GM18861 (cell line): ENCODE data around the gene PROP1.
A peak's percentile ranks its signal among the peaks of the same experiment; 100 is the strongest.
"Not testable (repeated sequence)": the region's sequence is repeated elsewhere in the genome, so short reads cannot be mapped to it uniquely, and the experiment has no call there.

Source experiments
- ATAC-seq: cut with Tn5 transposase; IDR thresholded peaks from one replicate; pipeline ENCODE4 v1.9.1; 2021; ENCODE audit not compliant: unreplicated experiment

Gene PROP1

DNA sequence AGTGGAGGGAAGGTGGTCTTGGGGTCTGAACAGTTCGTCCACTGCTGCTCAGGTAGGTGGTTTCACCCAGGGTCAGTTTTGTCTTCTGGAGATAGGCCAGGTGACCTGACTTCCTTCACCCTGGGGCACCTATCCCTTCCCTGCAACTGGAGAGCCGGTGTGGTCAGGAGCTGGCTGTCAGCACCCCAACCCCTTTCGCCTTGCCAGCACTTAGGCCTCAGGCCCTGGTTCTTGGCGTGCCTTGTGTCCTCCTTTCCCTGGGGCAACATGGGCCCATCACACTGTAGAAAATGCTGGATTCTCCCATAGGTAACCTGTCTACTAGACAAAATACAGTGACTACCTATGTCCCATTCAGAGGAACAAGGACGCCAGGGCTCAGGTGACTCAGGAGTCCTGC, 13.1 kb downstream of the PROP1 start:
- ATAC-seq, result no peak

DNA sequence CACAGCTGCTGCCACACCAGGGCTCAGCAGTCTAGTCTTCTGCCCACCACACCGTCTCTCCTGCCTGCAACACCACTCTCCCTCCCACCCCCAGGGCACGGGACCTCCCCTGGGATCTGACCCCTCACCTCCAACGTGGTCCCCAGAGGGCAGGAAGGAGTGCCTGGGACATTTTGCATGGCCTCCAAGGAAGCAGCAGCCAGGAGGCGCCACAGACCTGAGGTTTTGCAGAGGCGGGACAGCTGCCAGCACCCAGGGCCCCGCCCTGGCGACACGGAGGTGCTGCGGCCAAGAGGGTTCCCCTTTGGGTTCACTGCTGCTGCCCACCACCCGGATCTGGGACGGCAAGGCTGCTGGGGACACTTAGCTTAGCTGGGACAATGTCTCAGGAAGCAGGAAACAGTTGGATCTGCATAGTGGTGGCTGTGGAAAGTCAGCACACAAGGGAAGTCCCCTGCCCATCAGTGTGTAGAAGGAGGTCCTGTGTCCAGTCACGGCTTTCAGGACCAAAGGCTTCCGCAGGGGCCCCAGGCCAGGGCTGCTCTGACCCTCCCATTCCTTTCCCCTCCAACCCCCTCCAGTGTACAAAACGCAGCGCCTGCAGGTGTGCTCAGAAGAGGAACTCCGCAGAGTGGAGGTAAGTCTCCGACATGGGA, 13.8 kb downstream of the PROP1 start:
- ATAC-seq, result no peak

DNA sequence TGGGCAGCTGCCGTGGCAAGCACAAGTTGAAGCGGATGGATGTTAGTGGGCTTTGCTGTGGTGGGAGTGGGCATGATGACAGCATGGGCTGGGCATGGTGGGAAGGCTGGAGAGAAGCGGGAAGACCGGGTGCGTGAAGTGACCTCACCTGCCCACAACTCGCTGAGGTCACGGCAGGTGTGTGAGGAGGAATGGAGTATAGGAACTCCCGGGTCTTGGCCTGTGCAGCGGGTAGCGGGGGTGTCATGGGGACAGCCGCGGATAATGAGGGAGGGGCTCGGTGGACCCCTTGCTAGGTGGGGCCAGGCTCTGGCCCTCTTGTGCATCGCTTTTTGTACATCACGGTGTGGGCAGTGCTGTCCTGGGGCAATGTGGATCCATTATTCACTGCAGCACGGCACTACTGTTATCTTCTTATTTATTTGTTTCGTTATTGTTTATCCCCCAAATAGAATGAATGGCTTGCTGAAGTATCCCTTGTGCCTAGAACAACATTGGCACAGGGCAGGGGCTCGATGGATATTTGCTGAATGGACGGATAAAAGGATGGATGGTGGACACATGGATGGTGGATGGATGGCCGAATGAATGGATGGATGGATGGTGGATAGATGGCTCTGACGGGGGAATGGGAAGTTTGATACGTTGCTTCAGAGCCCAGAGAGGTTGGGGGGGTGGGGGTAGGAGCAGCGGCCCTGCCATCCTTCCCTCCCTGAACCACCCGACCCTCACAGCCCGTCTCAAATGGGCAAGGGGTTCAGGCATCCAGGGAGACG, 14.6 kb downstream of the PROP1 start:
- ATAC-seq, result no peak

DNA sequence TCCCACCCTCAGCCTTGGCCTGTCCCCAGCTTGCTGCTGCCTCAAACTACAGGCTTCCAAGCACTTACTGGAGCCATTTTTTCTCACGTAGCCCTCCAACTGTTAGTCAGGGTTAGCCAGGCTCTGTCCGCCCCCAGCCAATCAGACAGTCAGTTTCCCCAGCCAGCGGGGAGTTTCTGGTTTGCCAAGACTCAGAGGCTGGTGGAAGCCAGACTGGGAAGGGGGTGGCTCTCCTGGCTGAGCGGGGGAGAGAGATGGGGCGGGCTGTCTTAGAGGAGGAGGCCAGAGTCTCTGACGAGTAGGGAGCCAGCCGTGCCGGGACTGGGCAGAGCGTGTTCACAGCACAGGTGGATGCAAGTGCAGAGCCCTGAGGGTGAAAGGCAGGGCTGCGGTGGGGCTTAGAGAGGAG, 15.3 kb downstream of the PROP1 start:
- ATAC-seq, result no peak

DNA sequence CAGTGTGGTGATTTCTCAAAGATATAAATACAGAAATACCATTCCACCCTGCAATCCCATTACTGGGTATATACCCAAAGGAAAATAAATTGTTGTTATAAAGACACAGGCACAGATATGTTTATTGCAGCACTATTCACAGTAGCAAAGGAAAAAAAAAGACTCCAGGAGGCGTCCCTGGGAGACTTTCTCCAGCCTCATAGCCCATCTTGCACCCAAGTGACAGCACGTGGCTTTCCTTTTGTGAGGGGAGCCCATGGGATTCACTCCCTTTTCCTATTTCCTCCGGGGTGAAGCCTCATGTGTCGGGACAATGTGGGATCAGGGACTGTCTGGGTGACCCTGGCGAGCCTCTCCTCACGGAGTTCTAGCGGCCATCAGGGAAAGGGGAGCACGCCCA, 18.4 kb downstream of the PROP1 start:
- not testable (repeated sequence) for ATAC-seq

DNA sequence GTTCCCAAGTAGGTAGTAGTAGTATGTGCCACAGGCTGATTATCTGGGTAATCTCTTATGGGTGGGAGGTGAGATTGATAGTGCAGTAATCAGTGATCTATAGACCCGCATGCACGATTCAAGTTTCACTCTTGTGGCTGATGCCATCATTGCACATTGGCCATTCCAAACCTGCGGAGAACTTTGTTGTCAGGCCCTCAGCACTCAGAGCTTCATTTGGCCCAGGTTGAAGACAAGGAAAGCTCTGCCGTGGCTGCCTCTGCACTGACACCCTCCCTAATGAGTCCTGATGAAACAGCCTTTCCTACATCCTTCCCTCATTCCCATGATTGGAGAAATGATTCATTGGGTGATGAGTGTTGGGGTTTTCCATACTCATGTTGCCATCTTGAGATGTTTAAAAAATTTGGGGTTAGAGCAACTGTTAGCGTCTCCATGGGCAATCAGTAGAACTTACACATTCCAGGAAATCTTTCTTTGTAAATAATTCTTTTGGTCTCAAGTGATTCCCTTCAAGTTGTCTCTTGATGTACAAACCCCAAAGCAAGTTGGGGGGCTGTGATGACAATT, 22.9 kb downstream of the PROP1 start:
- ATAC-seq, result no peak

DNA sequence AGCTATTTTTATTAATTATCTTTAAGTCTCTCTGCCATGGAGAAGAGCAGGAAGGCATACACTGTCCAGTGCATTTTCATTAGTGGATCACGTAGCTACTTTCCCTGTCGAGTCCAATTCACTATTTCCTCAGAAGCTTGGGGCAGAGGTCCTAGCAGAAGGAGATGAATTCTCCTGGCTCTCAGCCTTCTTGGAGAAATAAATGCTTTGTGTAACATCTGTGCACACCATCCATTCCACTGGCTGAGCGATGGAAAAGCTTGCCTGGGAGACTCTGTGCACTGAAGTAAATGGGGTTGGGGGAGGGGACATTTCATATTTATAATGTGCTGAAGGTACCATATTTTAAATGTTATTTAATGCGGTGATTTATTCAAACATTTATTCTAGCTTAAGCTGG, 23.4 kb downstream of the PROP1 start:
- no peak for ATAC-seq

DNA sequence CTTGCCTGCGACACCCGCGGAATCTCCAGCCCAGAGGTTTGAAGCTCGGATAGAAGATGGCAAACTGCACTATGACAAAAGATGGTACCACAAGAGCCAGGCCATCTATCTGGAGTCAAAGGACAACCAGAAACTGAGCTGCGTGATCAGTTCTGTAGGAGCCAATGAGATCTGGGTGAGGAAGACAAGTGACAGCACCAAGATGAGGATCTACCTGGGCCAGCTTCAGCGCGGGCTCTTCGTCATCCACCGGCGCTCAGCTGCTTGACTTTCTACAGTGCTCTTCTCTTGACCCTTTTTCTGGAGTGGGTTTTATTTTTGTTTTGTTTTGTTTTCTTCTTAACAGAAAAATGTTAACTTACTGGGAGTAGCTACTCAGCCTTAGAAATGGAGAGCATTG, 24.0 kb downstream of the PROP1 start:
- not testable (repeated sequence) for ATAC-seq

DNA sequence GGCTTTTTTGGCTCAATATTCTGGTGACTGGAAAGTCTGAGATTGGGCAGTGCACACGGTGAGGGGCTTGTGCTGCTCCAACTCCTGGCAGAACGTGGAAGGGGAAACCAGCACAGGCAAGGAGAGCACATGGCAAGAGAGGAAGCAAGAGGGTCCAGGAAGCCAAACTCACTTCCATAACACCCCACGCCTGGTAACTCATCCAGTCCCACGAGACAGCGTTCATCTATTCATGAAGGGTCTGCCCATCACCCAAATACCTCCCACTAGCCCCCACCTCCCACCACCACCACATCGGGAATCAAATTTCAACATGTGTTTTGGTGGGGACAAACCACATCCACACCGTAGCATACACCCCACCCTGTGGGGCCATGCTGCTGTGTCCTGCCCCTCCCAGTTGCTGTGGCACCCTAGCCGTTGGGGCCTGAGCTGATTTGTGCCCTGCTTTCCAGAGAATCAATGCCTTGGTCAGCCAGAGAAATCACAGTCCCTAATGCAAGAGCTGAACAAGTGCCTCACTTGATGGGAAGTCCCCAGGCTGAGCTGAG, 27.3 kb downstream of the PROP1 start:
- no peak for ATAC-seq

DNA sequence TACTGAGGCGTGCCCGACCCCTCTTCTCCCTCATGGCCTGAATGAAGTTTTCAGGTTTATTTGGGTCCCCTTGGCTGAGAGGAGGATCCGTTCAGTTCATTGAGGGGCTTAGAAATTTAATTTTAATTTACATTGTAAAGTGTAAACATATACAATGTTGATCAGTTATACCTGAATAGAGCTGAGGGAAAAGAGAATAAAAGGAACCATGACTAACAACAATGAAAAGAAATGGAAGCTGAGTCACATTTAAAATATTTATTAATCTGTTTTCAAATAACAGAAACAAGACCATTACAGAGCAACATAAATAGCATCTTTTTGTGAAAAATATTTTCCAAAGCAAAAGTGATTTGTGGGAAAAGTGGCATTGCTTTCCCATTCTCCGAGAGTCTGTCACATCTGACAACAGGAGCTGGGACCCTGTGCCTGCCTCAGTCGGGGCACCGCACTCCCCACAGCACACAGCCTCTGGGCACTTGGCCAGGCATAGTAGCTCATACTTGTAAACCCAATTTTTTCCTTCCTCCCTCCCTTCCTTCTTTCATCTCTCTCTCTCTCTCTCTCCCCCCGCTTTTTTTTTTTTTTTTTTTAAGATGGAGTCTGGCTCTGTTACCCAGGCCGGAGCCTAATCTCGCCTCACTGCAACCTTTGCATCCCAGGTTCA, 28.7 kb downstream of the PROP1 start:
- no peak for ATAC-seq

DNA sequence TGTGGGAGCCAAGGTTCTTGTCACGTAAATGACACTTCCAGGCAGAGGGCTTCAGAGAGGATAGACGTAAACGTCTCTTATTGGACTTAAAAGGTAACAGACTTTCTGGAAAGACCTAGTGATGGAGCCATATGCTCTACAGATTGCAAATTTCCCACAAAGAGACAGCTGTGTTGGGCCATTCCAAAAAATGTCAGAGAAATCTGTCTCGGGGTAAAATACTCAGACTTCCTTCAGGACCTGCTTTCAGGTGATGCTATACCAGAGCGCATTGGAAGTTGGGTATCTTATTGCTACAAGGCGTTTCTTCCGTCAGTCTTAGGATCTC, 29.2 kb downstream of the PROP1 start:
- ATAC-seq, result no peak

DNA sequence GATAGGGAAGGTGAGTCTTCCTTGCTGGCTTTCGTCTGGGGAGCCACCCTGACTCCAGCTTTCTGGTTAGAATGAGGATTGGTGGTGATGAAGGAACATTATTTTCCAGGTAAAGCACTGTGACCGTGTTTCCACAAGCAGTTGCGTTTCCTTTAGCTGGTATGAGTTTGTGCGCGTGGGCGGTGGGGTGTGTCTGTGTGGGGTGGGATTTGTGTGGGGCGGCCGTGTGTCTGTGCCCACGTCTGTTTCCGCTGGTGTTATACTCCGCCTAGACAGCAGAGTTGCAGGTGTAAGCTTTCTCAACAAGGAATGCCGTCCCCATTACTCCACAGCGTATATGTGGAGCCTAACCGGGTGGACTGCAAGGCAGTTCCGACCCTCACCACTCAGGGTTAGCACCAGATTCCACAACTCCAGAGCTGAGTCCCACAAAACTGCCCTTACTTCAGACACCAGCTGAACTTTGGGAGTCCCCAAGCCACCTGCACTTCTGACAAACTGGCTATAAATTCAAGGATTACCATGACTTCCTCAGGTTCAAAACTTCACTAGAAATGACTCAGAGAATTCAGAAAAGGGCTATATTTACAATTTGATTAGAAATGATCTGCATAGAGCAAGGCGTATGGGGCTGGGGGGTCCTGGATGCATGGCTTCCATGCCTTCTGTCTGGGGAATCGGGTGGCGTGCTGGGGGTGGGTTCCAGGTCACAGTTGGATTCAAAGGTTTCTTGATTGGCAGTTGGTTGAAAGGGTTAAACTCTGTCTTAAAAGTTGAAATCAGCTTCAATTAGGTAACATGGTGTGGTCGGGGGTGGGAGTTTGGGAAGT, 29.8 kb downstream of the PROP1 start:
- ATAC-seq, result no peak

DNA sequence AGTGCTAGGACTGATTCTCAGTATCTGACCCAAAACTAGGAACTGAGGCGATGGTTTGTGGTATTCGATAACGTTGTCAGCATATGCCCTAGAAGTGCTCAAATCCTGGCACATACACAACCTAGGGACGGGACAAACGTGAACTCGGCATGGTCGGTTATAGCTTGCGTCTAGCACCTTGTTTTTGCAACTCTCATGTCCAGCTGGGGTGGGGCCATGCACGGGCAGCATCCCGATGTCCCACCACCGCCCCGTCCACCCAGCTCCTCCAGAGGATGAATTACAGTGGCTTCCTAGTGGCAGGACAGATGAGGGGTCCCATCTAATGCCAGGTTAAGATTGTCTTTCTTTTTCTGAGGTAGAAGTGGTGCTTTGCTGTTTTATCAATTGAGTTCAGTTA, 31.6 kb downstream of the PROP1 start:
- ATAC-seq, result no peak

DNA sequence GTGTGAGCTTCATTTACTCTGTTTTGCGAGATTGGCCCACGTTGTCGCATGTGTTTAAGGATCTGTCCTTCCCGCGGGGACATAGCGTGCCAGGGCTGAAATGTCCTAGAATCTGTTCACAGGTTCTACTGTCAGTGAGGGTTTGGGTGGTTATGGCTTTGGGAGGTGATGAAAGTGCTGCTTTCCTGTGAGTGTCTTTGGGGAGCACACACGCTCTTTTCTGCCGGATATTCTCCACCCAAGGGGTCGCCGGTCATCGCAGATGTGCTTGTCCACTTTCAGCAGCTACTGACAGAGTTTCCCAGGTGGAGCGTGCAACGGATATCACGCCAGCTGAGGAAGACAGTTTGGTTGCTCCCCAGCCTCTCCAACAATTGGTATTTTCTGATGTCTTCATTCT, 32.1 kb downstream of the PROP1 start:
- ATAC-seq, result no peak

DNA sequence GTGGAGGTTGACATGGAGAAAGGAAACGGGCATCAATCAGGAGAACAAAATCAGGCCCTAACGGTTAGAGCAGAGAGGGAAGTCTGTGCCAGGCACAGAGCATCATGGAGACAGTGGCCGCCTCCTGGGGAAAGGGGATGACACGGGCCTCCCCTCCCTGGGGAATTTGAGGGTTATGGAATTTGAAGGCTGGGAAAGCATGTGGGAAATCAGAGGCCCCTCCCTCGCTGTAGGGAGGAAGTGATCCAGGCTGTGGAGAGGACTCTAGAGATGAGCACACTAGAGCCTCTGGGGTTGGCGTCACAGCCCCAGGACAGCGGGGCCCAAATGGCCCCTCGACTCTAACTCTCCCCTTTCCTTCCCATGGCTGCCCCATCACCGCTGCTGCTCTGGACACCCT, 36.7 kb downstream of the PROP1 start:
- ATAC-seq, result no peak

DNA sequence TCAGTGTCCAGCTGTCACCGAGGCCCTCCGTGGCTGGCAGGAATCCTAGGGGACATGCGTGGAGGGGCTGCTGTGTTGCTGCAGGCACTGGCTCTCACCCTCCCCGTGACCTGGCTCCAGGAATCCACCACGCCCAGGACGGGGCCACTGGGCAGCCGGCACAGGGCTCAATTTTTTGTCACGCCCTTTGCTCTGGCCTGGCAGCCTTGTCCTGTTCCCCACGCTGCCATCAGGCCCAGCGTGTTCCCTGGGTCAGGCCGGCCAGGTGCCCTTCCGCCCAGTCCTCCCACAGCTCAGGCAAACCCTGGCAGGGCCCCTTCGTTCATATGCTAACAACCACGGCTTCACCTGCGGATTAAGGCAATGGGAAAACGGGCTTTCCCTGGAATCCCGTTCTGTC, 37.3 kb downstream of the PROP1 start:
- no peak for ATAC-seq

DNA sequence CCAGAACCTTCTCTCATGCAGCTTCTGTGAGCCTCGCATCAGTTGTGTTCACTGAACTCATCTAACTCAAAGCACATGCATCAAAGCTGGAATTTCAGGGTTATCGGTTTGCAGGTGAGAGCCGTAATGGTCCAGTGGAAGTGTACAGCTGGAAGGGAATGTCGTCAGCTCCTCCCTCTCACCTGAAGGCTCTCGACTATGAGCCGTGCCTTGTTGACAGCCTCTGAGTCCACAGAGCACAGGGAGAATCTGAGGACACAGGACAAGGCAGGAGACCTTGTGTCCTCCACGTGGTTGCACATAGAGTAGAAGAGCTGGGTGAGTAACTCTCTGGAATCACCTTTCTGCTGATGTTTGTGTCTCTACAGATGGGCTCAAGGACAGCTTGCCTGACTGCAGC, 38.8 kb downstream of the PROP1 start:
- ATAC-seq, result no peak

DNA sequence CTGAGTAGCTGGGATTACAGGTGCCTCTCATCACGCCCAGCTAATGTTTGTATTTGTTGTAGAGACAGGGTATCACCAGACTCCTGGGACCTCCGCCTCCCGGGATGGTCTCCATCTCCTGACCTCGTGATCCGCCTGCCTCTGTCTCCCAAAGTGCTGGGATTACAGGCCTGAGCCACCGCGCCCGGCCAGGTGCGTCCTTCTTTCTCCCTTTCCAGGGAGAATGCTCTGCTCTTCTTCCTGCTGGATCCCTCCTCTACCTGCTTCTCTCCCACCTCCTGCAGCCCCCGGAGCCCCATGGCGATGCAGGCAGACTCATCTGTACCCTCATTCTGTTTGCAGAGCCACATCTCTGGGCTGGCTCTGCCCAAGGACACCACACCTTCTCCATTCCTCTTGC, 42.9 kb downstream of the PROP1 start:
- ATAC-seq, result not testable (repeated sequence)

DNA sequence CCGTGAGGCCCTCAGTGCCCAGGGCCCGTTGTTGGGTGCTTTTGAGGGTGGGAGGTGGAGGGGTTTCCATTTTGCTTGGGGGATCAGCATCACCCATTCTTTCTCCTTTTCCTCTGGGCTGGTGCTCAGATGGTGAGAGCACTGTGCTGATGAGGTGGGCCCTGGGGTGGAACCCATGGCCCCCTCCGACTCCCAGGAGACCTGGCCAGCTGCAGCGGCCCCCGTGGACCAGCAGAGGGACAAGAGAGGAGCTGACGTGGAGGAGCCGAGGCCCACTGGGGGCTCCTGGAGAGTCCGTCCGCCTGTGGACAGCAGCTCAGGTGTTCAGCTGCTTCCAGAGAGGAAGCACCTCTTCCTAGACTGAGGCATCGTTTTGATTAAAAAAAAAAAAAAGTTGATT, 46.4 kb downstream of the PROP1 start:
- not testable (repeated sequence) for ATAC-seq

DNA sequence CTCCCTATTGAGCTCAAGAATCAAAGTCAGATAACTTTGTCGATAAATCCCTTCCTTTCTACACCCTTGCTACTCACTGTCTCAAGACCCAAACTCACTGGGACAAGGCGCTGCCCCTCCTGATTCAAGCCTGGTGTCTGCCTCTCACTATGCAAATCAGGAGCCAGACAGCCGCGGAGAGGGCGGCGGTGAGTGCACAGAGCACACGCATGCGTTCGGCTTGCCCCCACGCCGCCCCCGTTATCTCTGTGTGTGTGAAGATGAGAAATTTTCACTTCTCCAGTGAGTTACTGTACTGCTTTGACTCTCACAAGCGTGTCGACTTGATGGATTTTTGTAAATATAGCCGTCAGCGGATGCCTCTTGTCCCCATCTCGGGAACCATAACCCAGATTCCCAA, 47.0 kb downstream of the PROP1 start:
- ATAC-seq, result peak; percentile 53

DNA sequence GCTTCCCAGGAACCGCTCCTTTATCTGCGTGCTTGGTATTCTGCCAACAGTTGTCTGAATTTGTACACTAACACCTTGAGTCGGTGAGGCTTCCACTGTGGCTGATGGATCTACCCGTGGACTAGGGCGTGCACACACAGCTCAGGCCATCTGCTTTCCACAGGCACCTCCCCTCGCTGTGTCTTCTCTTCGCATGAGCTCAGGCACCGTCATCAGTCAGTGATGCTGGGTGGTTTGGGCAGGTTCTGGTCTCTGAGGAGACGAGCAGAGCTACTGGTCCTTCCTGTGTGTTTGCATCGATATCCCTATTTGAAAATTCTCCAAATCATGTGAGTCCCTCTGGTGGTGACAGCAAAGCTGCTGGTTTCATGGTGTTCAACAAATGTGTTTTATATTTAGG, 48.1 kb downstream of the PROP1 start:
- ATAC-seq, result not testable (repeated sequence)
